H1 (cell line): ENCODE data around the gene SORCS3. TPM values are rescaled to one million over a fixed set of nuclear protein-coding genes. Genes with fewer than 3 reads are reported as not detected.

Source experiments
- CTCF ChIA-PET: fragments of 300-600 bp; sonication (Branson Sonifier 250); formaldehyde crosslinking; loops from one replicate; lab custom pipeline; 2021; ENCODE audit not compliant: partially characterized antibody; lab: Charles Lee
- POLR2A ChIA-PET: fragments of 300-600 bp; sonication (Branson Sonifier 250); formaldehyde crosslinking; loops from one replicate; lab custom pipeline; 2021; ENCODE audit warnings: inconsistent platforms; ENCODE audit not compliant: partially characterized antibody; lab: Charles Lee
- DNase-seq, 2 experiments: peaks; one replicate each; pipeline versions ENCODE4 v3.0.0 to v3.0.0-alpha.2; 2010 to 2022; ENCODE audit warnings: low spot score in 2 of 2, low read depth in 1 of 2, mixed read lengths in 1 of 2
- FAIRE-seq: peaks from 2 replicates; lab custom pipeline; 2011; peaks lifted over from hg19 to GRCh38; lab: Jason Lieb, UNC
- H2AFZ ChIP-seq: 2 replicates; pipeline ENCODE4 v1.8.1; 2012; ENCODE audit warnings: low read length, inconsistent platforms
- H2AK5ac ChIP-seq: 2 replicates; pipeline ENCODE4 v1.6.1; 2013; ENCODE audit warnings: low read depth, low read length
- H2BK120ac ChIP-seq: replicated peaks from 2 replicates; pipeline ENCODE3; 2013; ENCODE audit warnings: low read depth, low read length, inconsistent platforms
- H2BK12ac ChIP-seq: 2 replicates; pipeline ENCODE4 v1.6.1; 2013; ENCODE audit warnings: low read depth, low read length
- H2BK15ac ChIP-seq: 2 replicates; pipeline ENCODE4 v1.6.1; 2013; ENCODE audit warnings: low read length
- H2BK20ac ChIP-seq: 2 replicates; pipeline ENCODE4 v1.6.1; 2013; ENCODE audit warnings: low read length
- H2BK5ac ChIP-seq: 2 replicates; pipeline ENCODE4 v1.6.1; 2013; ENCODE audit warnings: low read depth, low read length
- H3K14ac ChIP-seq: 2 replicates; pipeline ENCODE4 v1.6.1; 2013; ENCODE audit warnings: inconsistent platforms; ENCODE audit not compliant: insufficient read length
- H3K18ac ChIP-seq: 2 replicates; pipeline ENCODE4 v1.6.1; 2013; ENCODE audit warnings: low read length; ENCODE audit errors: extremely low read depth
- H3K23ac ChIP-seq: 2 replicates; pipeline ENCODE4 v1.6.1; 2013; ENCODE audit warnings: inconsistent platforms; ENCODE audit not compliant: insufficient read length
- H3K23me2 ChIP-seq: 2 replicates; pipeline ENCODE4 v1.6.1; 2013; ENCODE audit warnings: low read depth, low read length
- H3K27ac ChIP-seq: 2 replicates; pipeline ENCODE4 v1.6.1; 2011; ENCODE audit warnings: low read depth, low read length, inconsistent platforms
- H3K27me3 ChIP-seq, 4 experiments: replicated peaks in 1 of 4; 1 replicate in 1 of 4; 2 replicates in 3 of 4; pipeline versions ENCODE4 v1.6.1 to v1.8.1; 2011 to 2013; ENCODE audit warnings: low read length in 3 of 4, mild to moderate bottlenecking in 3 of 4, inconsistent platforms in 2 of 4, mixed read lengths in 2 of 4, moderate library complexity in 1 of 4; ENCODE audit not compliant: control insufficient read depth in 3 of 4, insufficient read depth in 3 of 4; ENCODE audit errors: extremely low read depth in 1 of 4
- H3K36me3 ChIP-seq, 4 experiments: 2 replicates each; pipeline versions ENCODE4 v1.6.1 to v1.8.1; 2011 to 2013; ENCODE audit warnings: mild to moderate bottlenecking in 4 of 4, low read length in 3 of 4, moderate library complexity in 2 of 4, control low read depth in 1 of 4, inconsistent platforms in 1 of 4; ENCODE audit not compliant: insufficient read depth in 4 of 4, control insufficient read depth in 2 of 4
- H3K4ac ChIP-seq: replicated peaks from 2 replicates; pipeline ENCODE3; 2013; ENCODE audit warnings: low read length, low read depth, mixed read lengths, inconsistent platforms; ENCODE audit not compliant: insufficient read length
- H3K4me1 ChIP-seq, 4 experiments: replicated peaks in 1 of 4; 1 replicate in 1 of 4; 2 replicates in 3 of 4; pipeline versions ENCODE4 v1.6.1 to v1.8.1; 2011 to 2013; ENCODE audit warnings: low read length in 3 of 4, inconsistent platforms in 2 of 4, mixed read lengths in 1 of 4; ENCODE audit not compliant: insufficient read depth in 4 of 4, control insufficient read depth in 3 of 4
- H3K4me2 ChIP-seq, 2 experiments: 2 replicates each; pipeline versions ENCODE4 v1.6.1 to v1.8.1; 2011 to 2013; ENCODE audit warnings: low read depth in 2 of 2, low read length in 2 of 2, control low read depth in 1 of 2, inconsistent platforms in 1 of 2, mild to moderate bottlenecking in 1 of 2; ENCODE audit not compliant: insufficient read depth in 1 of 2
- H3K4me3 ChIP-seq, 4 experiments: fragments of 200-600, 300-600 bp in 1 of 4; sonication (generic), shearing (Covaris generic), sonication (Bioruptor Twin) in 1 of 4; 2 replicates each; pipeline versions ENCODE4 v1.5.1 to v1.8.1; 2011 to 2016; ENCODE audit warnings: low read length in 4 of 4, low read depth in 3 of 4, control low read depth in 2 of 4, inconsistent platforms in 2 of 4, mild to moderate bottlenecking in 2 of 4, mixed read lengths in 1 of 4, moderate library complexity in 1 of 4; ENCODE audit not compliant: insufficient read depth in 2 of 4; ENCODE audit errors: extremely low read depth in 1 of 4
- H3K56ac ChIP-seq: replicated peaks from 2 replicates; pipeline ENCODE3; 2013; ENCODE audit warnings: low read depth, mild to moderate bottlenecking, mixed read lengths, low read length, inconsistent platforms; ENCODE audit not compliant: insufficient read length
- H3K79me1 ChIP-seq: 2 replicates; pipeline ENCODE4 v1.6.1; 2013; ENCODE audit warnings: low read depth, low read length, control low read depth
- H3K79me2 ChIP-seq, 2 experiments: 2 replicates each; pipeline versions ENCODE4 v1.6.1 to v1.8.1; 2012 to 2013; ENCODE audit warnings: low read length in 2 of 2, mild to moderate bottlenecking in 2 of 2, inconsistent platforms in 1 of 2; ENCODE audit not compliant: insufficient read depth in 2 of 2, control insufficient read depth in 1 of 2
- H3K9ac ChIP-seq, 4 experiments: replicated peaks in 1 of 4; 1 replicate in 1 of 4; 2 replicates in 3 of 4; pipeline versions ENCODE4 v1.6.1 to v1.8.1; 2011 to 2013; ENCODE audit warnings: low read depth in 3 of 4, low read length in 3 of 4, control low read depth in 2 of 4, mild to moderate bottlenecking in 2 of 4, moderate library complexity in 2 of 4, inconsistent platforms in 1 of 4; ENCODE audit errors: extremely low read depth in 1 of 4
- H3K9me3 ChIP-seq, 2 experiments: 2 replicates each; pipeline versions ENCODE4 v1.6.1 to v1.8.1; 2012 to 2013; ENCODE audit warnings: mild to moderate bottlenecking in 2 of 2, moderate library complexity in 2 of 2, control low read depth in 1 of 2, inconsistent platforms in 1 of 2, low read depth in 1 of 2, low read length in 1 of 2, mixed read lengths in 1 of 2; ENCODE audit not compliant: insufficient read depth in 2 of 2
- H4K20me1 ChIP-seq, 2 experiments: replicated peaks in 1 of 2; 2 replicates each; pipeline versions ENCODE3 to v1.8.1; 2011 to 2013; ENCODE audit warnings: inconsistent platforms in 2 of 2, low read length in 2 of 2, mild to moderate bottlenecking in 1 of 2; ENCODE audit not compliant: insufficient read depth in 2 of 2, control insufficient read depth in 1 of 2
- H4K5ac ChIP-seq: 2 replicates; pipeline ENCODE4 v1.6.1; 2013; ENCODE audit warnings: low read length, low read depth, mixed read lengths, inconsistent platforms; ENCODE audit not compliant: insufficient read length
- H4K8ac ChIP-seq: 2 replicates; pipeline ENCODE4 v1.8.0; 2013; ENCODE audit warnings: mild to moderate bottlenecking, moderate library complexity, low read length, inconsistent platforms; ENCODE audit not compliant: insufficient read depth; ENCODE audit errors: extremely low read depth
- H4K91ac ChIP-seq: replicated peaks from 2 replicates; pipeline ENCODE3; 2013; ENCODE audit warnings: low read length, mixed read lengths, inconsistent platforms; ENCODE audit not compliant: insufficient read length
- BCL11A ChIP-seq, 2 experiments: IDR thresholded peaks; one replicate each; pipeline ENCODE4 v1.6.1; 2011; ENCODE audit warnings: low read depth in 2 of 2, low read length in 2 of 2, mild to moderate bottlenecking in 2 of 2
- BRCA1 ChIP-seq: IDR thresholded peaks from 2 replicates; pipeline ENCODE4 v1.6.1; 2012; ENCODE audit warnings: low read depth, low read length, improper control_type of control experiment
- EP300 ChIP-seq, 2 experiments: IDR thresholded peaks; 1 replicate in 1 of 2; 2 replicates in 1 of 2; pipeline ENCODE4 v1.6.1; 2011 to 2012; ENCODE audit warnings: low read depth in 2 of 2, low read length in 2 of 2, mild to moderate bottlenecking in 2 of 2, borderline replicate concordance in 1 of 2, inconsistent platforms in 1 of 2, moderate library complexity in 1 of 2
- JUN ChIP-seq: IDR thresholded peaks from 2 replicates; pipeline ENCODE4 v1.6.1; 2011; ENCODE audit warnings: low read depth, mild to moderate bottlenecking, improper control_type of control experiment, low read length
- KDM4A ChIP-seq: IDR thresholded peaks from one replicate; pipeline ENCODE4 v1.7.1; 2012; ENCODE audit warnings: low read depth, mild to moderate bottlenecking, moderate library complexity, low read length, inconsistent platforms; ENCODE audit not compliant: severe bottlenecking
- KDM5A ChIP-seq: fragments of 200-600 bp; IDR thresholded peaks from 2 replicates; pipeline ENCODE4 v1.7.1; 2012; ENCODE audit warnings: mild to moderate bottlenecking, low read length, inconsistent platforms, mixed read lengths
- MAX ChIP-seq: IDR thresholded peaks from 2 replicates; pipeline ENCODE4 v1.6.1; 2012; ENCODE audit warnings: inconsistent platforms
- POU5F1 ChIP-seq: IDR thresholded peaks from 2 replicates; pipeline ENCODE4 v1.6.1; 2011; ENCODE audit warnings: low read depth, mild to moderate bottlenecking, low read length, moderate library complexity
- RXRA ChIP-seq: IDR thresholded peaks from 2 replicates; pipeline ENCODE4 v1.6.1; 2011; ENCODE audit warnings: low read depth, mild to moderate bottlenecking, low read length, moderate library complexity; ENCODE audit not compliant: insufficient read depth
- SIRT6 ChIP-seq: IDR thresholded peaks from one replicate; pipeline ENCODE4 v1.7.1; 2012; ENCODE audit warnings: low read length, inconsistent platforms
- SRF ChIP-seq: IDR thresholded peaks from 2 replicates; pipeline ENCODE4 v1.6.1; 2011; ENCODE audit warnings: mild to moderate bottlenecking, low read depth, low read length, moderate library complexity
- SUZ12 ChIP-seq: fragments of 200-600 bp; sonication (generic); IDR thresholded peaks from 2 replicates; pipeline ENCODE4 v1.6.1; 2012; ENCODE audit warnings: mild to moderate bottlenecking, inconsistent platforms, low read length, moderate library complexity, mixed read lengths
- TAF7 ChIP-seq: optimal IDR thresholded peaks from 2 replicates; pipeline ENCODE3; 2011; ENCODE audit warnings: low read depth, mild to moderate bottlenecking, inconsistent platforms, low read length, moderate library complexity, borderline replicate concordance
- polyA plus RNA-seq, 7 experiments: library from polyadenylated mRNA; depleted of rRNA in 3 of 7; stranded (reverse) in 5 of 7; unstranded in 2 of 7; fragments of >200 nt in 5 of 7; fragments of 200-250 nt in 2 of 7; gene quantifications; 1 replicate in 5 of 7; 2 replicates in 1 of 7; 4 replicates in 1 of 7; pipeline versions ENCODE4 v1.2.1 to v1.2.3, GENCODE V29; 2011 to 2013; ENCODE audit warnings: missing spikeins in 2 of 7, mixed read lengths in 2 of 7
- total RNA-seq: library from RNA; stranded (reverse); fragmentation: NEBNext Ultra II Directional; extraction: Animal tissue kit (Norgen Biotek cat#: 25700); gene quantifications from 2 replicates; pipeline ENCODE4 v1.2.1, GENCODE V29; 2021
- TF ChIP-seq, protein P1 (sequence below): IDR thresholded peaks from 2 replicates; pipeline ENCODE4 v1.6.1; 2011; ENCODE audit warnings: low read length, improper control_type of control experiment

SORCS3 gene
- total and polyA plus RNA-seq, 2 of the 8 experiments (the other 6 are each of a cell fraction or from before 2014, with no cell fraction given) = 0.26 to 0.88 TPM

GRCh38 chr10:105149371-105149891, 508.3 kb downstream of the SORCS3 start:
- H3K9me3 ChIP-seq = no peaks in the 10 kb centered on the region
- H3K23me2 ChIP-seq = no peaks in the 10 kb centered on the region; the same call in 1 of the 2 replicates
- no peak overlapping the region for H2BK5ac ChIP-seq
- no peak overlapping the region for H3K4me2 ChIP-seq
- H2AK5ac ChIP-seq = no peak overlapping the region
- H3K27me3 ChIP-seq = no peaks in the 10 kb centered on the region
- no peaks in the 10 kb centered on the region for H3K79me1 ChIP-seq
- DNase-seq (no peak), FAIRE-seq (no peak)
- no peaks in the 10 kb centered on the region for H3K79me2 ChIP-seq
- H3K4me3 ChIP-seq = no peak overlapping the region
- H4K8ac ChIP-seq = no peak overlapping the region
- H2BK15ac ChIP-seq = no peak overlapping the region
- H4K5ac ChIP-seq = no peak overlapping the region
- no peak overlapping the region for H2AFZ ChIP-seq
- no peak overlapping the region for H2BK20ac ChIP-seq
- H3K18ac ChIP-seq = no peak overlapping the region
- no peak overlapping the region for H4K91ac ChIP-seq
- no peak overlapping the region for H3K56ac ChIP-seq
- H3K23ac ChIP-seq = no peak overlapping the region
- H3K4ac ChIP-seq = no peak overlapping the region
- H3K14ac ChIP-seq = no peak overlapping the region
- H2BK120ac ChIP-seq = no peak overlapping the region
- no peaks in the 10 kb centered on the region for H3K36me3 ChIP-seq
- H3K9ac ChIP-seq = no peak overlapping the region
- ChIA-PET POLR2A (no interaction called here), CTCF (no interaction called here)
- H2BK12ac ChIP-seq = no peak overlapping the region
- H3K27ac ChIP-seq = no peak overlapping the region
- H3K4me1 ChIP-seq = peaks cover 0 to 4% (median 0%) of the 10 kb centered on the region in 4 experiments; a peak in 1 of 7 replicates
- no peaks in the 10 kb centered on the region for H4K20me1 ChIP-seq
- TF ChIP-seq RXRA (no peak), TAF7 (no peak), SUZ12 (no peak), BRCA1 (no peak), POU5F1 (no peak), JUN (no peak), SIRT6 (no peak), KDM4A (no peak), SRF (no peak), KDM5A (no peak), BCL11A (IDR thresholded peaks at IDR 0.05; ENCODE audit: low read depth in 2 of 2, low read length in 2 of 2) (no peak), MAX (no peak), EP300 (IDR thresholded peaks at IDR 0.05; ENCODE audit: borderline replicate concordance in 1 of 2, low read depth in 2 of 2, low read length in 2 of 2) (no peak)
- TF ChIP-seq, protein P1, sequence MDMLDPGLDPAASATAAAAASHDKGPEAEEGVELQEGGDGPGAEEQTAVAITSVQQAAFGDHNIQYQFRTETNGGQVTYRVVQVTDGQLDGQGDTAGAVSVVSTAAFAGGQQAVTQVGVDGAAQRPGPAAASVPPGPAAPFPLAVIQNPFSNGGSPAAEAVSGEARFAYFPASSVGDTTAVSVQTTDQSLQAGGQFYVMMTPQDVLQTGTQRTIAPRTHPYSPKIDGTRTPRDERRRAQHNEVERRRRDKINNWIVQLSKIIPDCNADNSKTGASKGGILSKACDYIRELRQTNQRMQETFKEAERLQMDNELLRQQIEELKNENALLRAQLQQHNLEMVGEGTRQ = no peak
